ENCODE results near the gene HAUS8.

- TF ChIP-seq CTCF (conservative IDR thresholded peaks at IDR 0.05; ENCODE audit: low read depth, low read length) (no peak), EZH2 (IDR thresholded peaks at IDR 0.05; ENCODE audit: low read length, unreplicated experiment) (no peak)
Observed at GRCh38 chr19:17074634-17075034, 618 bp downstream of the HAUS8 start.

Measured in PC-3 (cell line).